HG03575 (cell line): ENCODE data around the gene GREM2.
A peak's percentile ranks its signal among the peaks of the same experiment; 100 is the strongest.

ENCODE experiments used
- ATAC-seq: cut with Tn5 transposase; IDR thresholded peaks from one replicate; pipeline ENCODE4 v1.9.1; 2021; ENCODE audit not compliant: unreplicated experiment, insufficient number of reproducible peaks, low FRiP score; ENCODE audit errors: extremely low read depth

GREM2 gene

DNA sequence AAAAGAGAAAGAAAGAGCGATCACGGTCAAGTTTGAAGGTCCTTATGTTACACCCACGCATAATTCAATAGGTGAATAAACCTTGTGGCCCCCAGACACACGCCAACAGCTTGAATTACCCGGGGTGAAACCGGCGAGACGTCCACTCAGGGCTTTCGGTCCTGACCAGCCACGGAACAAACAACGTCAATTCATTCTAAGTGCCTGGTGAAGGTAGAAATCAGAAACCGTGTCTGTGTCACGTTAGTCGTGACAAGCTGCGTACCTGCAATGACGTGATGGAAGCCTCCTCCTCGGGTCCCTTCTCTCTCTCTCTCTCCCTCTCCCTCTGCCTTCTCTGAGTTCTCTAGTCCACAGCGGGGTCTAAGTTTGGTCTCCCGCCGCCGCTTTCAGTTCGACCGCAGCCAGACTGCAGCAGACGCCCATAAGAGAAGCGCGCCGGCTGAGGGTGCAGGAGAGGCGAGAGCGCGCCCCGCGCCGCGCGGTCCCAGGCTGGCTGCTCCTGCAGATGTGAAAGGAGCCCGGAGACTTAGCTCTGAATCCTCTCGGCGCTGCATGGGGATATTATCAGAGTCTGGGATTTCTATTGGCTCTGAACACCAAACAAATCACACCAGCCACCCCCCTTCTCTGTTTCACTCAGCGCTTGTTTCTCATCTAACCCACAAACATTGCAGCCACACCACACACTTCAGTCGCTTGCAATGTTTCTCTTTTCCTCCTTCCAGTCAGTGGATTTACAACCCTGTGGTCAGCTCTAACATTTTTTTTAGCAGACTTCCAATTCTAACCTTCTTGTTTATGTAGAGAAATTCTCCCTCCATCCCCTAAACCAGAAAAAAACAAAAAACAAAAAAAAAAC lies at the start of gene GREM2:
Gene GREM2 (minus strand): TSS at position 537 of the 862 bp plus-strand sequence. CDS start 118,680 bp downstream, outside the sequence.
- peak; percentile 52 for ATAC-seq

DNA sequence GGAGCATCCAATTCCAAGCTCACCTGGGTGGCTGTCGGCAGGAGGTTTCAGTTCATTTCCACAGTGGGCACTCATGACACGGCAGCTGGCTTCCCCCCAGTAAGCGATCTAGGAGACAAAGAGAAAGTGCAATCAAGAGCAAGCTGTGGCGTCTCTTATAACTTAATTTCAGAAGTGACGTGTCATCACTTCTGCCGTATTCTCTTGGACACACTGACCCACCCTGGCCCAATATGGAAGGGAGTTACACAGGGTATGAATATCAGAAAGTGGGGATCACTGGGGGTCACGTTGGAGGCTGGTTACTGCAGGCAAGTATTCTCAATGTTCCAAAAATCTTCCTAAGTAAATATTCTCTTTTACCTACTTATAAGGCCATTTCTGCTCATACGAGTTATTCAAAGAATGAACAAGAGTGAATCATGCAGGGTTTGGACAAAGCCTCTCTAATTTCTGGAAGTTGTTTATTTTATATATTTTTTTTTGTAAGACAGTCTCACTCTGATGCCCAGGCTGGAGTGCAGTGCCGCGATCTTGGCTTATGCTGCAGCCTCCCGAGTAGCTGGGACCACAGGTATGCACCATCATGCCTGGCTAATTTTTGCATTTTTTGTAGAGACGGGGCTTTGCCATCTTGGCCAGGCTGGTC lies 46.5 kb upstream of the GREM2 start:
- ATAC-seq, result no peak

DNA sequence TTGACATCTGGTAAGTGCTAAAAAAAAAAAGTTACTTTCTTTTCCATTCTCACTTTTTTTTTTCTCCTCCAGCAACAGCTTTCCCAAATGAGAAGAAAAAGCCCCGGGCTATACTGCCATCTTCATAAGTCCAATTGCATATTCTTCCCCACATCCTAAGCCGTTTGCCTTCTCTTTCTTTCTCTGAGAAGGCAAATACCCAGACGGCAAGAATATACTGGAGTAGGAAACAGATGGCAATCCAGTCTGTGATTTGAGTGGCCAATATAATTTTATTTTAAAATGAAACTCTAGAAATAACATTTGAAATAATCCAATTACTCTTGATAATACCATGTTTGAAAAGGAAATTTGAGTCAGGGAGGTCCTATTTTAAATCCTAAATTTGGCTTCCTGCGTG lies 44.6 kb upstream of the GREM2 start:
- no peak for ATAC-seq

DNA sequence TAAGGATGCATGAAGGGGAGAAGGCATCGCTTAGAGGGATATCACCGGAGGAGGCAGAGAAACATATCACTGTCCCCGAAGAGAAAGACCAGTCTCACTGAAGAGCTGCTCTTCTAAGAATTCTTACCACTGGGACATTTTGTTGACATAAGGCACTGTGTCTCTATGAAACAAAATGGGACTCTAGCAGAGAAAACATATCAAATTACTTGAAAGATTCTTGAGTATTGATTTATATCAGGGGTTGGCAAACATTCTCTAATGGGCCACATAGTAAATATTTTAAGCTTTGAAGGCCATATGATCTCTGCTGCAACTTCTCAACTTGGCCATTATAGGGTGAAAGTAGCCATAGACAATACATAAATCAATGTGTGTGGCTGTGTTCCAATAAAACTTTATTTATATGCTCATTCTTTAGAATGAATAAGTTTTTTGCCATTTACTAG lies 41.0 kb upstream of the GREM2 start:
- ATAC-seq, result no peak

DNA sequence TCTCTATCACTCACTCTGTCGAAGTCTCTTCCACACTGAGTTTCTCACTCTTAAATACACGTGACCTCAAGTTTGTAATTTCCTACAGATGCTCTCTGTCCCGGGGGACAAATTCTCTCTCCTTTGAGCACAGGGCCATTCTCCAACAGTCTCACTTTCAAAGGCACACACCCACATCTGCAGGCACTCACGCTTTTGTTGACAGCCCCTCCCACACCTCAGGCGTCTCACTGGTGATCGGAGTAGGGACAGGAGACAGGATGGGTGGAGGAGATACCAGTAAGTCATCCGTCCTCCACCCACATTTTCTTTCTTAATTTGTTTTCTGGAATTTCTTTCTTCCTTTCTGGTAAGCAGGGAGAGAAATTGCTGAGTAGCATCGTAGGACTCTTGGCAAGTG lies 40.6 kb upstream of the GREM2 start:
- no peak for ATAC-seq

DNA sequence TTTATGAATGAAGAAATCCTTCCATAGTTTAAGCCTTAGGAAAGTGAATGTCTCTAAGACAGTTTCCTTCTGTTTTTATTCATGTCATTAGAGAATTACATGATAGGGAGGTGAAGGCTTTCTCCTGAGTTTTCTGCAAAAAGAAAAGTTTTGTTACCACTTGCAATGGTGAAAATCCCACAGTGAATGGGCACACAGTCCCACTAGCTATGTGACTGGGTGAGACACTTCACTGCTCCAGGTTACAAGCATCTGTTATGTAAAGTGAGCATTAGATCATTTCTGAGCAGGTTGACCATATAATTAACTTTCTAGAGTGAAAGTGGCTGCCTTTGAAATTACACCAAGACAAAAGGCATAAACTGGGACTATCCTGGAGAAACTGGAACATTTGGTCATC lies 38.9 kb upstream of the GREM2 start:
- ATAC-seq, result no peak

DNA sequence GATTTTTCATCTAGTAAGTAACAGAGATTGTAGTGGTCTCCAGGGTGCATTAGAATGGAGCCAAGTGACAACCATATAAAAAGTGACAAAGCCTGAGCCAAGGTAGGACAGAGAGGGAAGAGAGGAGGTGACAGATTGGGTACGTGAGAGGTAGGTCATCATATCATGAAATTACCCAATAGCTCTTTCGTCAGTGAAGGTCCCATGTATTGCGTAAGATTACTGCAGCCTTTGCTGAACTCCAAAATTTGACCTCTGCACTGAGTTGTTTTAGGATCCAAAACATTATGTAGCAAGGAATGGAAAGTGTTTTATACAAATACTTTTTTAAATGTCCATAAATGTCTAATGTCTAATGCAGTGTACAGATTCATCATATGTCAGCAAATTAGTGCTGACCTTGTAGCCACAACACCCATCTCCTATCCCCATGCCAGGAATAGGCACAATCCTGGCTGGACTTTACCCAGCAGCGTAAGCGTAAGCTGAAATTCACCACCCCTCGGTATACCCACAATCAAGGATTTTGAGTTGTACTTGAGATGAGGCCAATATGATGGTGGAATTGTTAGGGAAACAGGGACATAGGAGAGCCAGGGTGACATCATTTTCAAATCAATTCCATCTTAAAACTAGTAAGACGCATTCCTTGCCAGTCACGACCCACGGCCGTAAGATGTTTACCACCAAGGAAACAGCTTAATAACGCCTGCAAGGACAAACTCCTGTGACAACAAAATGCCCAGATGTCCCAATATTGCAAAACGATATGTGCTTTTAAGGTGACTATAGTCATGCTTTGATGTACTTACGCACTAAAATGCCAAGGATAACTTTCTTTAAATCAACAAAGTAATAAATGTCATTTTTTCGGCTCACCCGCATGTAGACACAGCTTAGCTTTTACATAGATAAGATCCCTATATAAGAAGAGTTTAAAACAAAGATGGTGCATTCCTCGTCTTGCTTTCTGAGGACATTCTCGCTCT lies 38.1 kb upstream of the GREM2 start:
- ATAC-seq, result no peak

DNA sequence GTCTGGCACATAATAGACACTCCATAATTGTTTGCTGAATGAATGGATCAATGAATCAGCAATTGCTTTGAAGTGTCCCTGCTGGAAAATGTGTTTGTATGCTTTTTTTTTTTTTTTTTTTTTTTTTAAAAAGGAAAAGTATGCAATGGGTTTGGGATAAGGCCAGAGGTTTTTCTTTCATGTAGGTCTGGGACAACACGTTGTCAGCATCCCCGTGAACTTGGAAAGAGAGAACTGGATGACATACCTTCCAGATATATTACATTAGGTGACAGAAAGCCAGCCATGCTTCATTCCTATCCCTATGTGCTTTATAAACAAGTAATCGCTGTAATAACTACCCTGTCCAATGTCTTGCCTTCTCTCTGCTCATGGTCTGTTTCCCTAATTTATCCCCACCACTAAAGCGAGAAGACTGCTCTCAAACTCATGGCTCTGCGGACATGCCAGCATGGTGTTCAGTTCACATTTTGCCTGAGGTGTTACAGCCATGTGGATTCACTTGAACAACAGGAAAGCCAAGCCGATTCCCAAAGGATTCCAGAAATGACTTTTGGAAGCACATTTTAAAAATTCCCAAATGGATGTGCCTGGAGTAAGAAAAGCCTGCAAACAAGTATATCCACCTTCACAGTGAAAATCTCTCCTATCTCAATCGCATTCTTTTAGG lies 34.8 kb upstream of the GREM2 start:
- ATAC-seq, result no peak

DNA sequence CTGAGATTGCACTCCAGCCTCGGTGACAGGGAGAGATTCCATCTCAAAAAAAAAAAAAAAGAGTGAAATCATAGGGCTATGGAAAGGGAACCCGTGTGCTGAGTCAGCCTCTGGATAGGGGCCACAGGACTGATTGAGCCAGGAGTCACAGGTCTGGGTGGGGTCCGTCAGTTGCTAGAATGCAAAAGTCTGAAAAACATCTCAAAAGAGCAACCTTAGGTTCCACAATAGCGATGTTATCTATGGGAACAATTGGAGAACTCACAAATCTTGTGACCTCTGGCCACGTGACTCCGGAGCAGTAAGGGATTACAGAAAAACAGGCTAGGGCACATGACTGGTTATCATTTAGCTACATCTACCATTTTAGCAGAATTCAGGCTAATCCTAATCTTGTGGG lies 32.8 kb upstream of the GREM2 start:
- no peak for ATAC-seq

DNA sequence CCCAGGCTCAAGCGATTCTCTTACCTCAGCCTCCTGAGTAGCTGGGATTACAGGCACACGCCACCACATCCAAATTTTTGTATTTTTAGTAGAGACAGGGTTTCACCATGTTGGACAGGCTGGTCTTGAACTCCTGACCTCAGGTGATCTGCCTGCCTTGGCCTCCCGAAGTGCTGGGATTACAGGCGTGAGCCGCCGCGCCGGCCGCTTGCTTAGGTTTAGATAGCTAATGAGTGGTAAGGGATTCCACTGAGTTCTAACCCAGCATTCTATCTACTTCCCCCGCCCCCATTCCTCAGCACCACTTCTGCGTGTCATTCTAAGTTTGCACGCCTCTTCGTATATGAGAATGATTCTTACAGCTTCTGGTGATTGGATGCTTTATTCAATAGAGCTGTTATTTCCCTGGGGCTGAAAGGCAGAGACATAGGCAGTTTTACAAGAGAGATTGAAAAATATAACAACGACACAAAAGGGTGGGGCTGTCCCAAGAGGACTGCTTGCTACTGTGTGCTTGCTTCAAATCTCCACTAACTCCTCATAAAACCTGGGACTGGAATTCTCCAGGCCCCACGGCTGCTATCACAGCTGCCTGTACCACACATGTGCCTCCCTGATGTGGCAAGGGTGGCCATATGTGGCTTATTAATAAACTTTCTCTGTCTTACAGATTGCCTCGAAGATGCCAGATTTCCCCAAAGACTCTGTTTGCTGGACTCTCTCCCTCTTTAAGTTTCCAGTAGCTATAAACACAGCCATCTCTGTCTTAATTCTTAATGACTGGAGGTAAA lies 23.7 kb upstream of the GREM2 start:
- ATAC-seq, result no peak

DNA sequence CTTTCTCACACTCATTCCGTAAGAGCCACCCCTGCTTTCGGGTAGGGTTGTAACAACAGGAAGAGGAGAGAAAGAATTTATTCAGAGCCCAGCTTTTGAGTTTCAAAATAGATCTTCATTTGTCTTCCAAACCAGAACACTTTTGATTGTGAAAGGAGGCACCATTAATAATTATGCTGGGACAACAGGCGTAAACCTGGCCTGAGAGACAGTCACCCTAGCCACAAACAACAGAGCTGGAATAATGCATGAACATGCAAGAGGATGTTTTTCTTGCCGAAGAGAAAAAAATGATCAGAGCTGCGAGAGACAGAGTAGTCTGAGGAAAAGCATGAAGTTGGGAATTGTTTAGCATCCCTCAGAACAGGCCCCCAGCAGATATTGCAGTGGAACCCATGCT lies 18.5 kb upstream of the GREM2 start:
- no peak for ATAC-seq

DNA sequence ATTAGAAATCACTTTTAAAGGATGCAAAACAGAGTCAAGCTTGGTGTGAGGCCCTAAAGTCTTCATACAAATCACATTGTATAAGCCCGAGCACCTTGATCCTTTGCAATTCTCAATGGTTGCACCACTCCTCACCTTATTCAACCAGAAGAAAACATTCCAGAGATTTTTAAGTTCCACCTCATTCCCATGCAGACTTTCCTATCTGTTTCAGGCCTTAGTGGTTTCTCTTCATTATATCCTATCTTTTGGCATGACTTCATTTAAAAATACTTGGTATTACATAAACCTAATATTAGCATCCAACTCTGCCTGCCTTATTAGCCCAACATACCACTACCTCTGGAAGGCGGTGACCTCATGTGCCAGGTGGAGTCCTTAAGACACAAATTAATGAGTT lies 9.3 kb upstream of the GREM2 start:
- ATAC-seq, result no peak

DNA sequence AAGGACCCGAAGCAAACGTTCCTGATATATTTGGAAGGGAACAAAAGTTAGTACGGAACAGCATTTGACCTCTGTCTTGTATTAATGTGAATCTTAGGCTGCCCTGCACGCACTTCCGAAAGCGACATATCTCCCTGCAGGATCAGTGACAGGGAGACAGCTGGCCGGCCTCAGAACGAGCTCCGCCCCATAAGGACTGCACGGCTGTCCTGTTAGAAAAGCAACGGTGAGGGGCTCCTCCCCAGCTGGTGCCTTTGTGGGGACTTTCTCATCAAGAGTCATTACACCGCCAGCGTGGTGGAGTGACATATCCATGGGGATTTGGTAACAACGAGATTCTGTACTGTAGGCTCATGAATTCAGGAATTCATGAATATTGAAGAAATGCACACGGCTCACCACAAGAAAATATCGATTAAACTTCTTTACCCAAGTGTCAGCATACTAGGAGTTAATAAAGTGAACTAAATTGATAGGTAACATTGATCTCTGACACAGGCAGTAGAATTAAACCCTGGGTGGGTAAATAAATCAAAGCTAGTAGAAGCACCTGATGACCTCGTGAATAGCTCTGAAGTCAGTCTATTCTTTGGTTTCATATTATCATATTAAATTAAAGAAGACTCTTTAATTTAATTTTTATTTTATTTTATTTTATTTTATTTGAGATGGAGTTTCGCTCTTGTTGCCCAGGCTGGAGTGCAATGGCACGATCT lies 8.1 kb upstream of the GREM2 start:
- ATAC-seq, result no peak

DNA sequence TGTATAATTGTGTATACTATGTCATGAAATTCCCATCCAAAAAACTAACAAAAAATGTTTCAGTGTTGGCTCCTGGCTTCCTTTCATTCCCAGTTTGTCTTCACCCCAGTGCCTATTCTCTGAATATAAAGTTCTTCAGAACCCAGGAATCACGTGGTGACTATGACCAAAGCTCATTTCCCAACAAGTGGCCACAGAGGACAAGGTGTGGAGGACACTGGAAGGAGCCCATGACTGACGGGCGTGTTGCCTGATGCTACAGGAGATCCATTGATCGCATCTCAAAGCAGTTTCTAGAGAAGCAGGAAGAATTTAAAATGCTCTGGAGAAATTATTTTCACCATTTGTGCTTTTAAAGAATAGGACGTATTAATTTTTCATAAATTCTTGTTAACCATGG lies 7.4 kb upstream of the GREM2 start:
- ATAC-seq, result no peak

DNA sequence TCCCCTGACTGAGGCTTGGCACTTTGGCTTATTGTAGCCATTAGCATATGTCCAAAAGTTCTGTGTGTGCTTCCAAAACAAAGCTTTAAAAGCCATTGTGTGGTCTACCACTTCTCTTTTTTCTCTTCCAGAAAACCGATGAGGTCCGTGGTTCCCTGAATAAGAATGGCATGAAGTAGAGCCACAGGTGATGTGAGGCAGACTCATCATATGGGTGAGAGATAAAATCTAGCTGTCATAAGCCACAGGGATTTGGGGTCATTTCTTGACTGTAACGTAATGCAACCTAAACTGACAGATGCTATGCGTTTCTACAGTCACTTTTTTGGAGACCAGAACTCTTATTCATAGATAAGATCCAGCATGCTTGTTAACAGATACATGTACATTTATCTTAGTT lies 7.0 kb upstream of the GREM2 start:
- no peak for ATAC-seq

DNA sequence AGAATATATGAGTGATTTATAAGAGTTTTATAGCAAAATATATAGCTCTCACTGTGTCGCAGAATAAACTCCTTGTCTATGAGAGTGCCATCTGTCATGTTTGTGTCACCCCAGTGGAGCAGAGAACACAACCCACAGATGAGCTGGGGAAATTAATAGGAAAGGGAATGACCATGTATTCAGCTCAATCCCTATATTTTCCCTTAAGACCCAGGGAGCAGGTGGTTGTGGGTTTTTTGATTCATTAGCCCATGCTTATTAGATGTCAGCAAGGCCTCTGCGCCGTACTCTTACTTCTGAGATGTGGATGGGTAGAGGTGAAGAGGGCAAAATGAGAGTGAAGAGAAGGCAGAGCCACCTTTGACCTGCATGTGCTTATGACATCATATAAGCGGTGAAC lies 4.1 kb upstream of the GREM2 start:
- ATAC-seq, result no peak

DNA sequence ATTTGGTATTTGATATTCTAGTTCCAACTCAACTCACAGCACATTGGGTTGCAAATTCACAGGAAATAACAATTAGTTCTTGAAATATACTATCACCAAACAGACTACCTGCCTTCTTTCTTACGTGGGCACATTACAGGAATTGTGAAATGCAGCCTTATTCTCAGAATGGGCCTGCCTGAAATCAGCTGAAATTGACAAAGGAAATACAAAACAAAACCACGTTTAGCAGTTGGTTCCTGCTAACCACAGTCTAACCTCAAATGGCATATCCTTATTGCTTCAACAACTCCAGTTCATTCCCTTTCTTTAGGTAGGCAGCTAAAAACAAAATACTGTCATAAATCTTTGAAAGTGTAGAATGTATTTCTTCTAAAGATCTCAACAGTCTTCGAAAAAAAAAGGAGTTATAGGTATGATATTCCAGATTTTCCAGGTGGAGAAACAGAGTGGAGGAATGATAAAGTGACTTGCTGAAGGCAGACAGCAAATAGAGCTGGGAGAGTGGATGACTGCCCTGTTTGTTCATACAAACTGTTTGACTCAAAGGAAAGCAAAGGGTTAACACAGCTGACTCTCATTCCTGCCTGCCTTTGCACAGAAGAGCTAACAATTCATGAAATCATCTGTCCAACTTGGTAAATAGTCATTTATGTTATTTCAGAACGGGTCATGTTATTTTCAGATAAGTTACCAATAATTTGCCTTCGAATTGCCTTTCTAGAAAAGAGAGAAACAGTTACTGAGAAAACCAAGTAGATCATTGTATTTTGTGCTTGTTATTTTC lies 1.6 kb upstream of the GREM2 start:
- no peak for ATAC-seq
